Measurements from ENCODE around the gene KIAA0319L. TPM values are rescaled to one million over a fixed set of nuclear protein-coding genes. Genes with fewer than 3 reads are reported as not detected.

The KIAA0319L gene
- total and polyA plus RNA-seq, 2 donors from 2014 or later, result 30.3 to 73.0 TPM

DNA sequence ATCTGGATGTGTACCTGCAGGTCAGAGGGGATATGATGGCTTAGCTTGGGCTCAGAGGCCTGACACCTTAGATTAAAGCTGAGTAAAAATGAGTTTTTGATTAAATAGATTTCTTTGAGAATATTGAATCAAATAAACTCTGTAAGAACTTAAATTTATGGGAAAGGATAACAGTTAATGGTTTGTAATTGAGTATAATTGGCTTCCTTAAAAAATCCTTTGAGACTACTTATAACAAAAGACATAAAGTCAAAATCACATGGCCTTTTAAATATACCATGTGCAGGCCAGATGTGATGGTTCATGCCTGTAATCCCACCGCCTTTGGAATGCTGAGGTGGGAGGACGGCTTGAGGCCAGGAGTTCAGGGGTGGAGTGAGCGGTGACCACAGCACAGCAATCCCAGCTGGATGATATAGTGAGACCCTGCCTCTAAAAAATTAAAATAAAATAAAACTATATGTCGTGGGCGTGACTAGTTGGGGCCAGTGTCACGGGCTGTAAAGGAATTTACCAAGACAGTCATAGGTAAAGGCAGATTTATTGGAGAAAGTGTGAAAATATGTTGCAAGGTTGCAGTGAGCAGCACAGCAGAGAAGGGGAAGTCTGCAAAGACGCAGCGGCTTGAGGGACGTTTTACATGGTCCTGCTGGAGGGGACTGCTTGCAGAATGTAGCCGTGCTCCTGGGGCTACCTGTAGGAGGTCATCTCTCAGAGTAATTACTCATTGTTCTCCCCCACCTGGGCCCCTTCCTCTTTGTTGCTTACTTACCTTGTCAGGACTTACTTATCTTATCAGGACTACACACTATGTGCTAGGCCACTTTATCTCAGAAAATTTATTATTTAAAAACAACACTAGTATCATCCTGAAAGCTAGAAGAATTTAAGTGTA lies 166.4 kb downstream of the KIAA0319L start:
- Histone ChIP-seq H3K9ac (ENCODE audit: low read length in 3 of 3) (no peak overlapping the region), H3K4me1 (ENCODE audit: control insufficient read depth in 2 of 3, insufficient read depth in 2 of 3, low read depth in 1 of 3, low read length in 3 of 3) (no peaks in the 10 kb centered on the region), H3K4me3 (ENCODE audit: low read length in 3 of 3) (no peak overlapping the region), H3K9me3 (ENCODE audit: control insufficient read depth in 2 of 3, insufficient read depth in 1 of 3, low read length in 3 of 3) (no peaks in the 10 kb centered on the region), H3K27ac (ENCODE audit: low read depth in 2 of 2, low read length in 2 of 2) (no peak overlapping the region), H3K27me3 (ENCODE audit: control insufficient read depth, insufficient read depth, low read length) (no peaks in the 10 kb centered on the region), H3K36me3 (ENCODE audit: control insufficient read depth in 2 of 3, insufficient read depth in 3 of 3, low read length in 3 of 3) (peaks cover 6 to 46% (median 19%) of the 10 kb centered on the region in 3 donors)
- FAIRE-seq, result no peak
- TF ChIP-seq, protein P1, sequence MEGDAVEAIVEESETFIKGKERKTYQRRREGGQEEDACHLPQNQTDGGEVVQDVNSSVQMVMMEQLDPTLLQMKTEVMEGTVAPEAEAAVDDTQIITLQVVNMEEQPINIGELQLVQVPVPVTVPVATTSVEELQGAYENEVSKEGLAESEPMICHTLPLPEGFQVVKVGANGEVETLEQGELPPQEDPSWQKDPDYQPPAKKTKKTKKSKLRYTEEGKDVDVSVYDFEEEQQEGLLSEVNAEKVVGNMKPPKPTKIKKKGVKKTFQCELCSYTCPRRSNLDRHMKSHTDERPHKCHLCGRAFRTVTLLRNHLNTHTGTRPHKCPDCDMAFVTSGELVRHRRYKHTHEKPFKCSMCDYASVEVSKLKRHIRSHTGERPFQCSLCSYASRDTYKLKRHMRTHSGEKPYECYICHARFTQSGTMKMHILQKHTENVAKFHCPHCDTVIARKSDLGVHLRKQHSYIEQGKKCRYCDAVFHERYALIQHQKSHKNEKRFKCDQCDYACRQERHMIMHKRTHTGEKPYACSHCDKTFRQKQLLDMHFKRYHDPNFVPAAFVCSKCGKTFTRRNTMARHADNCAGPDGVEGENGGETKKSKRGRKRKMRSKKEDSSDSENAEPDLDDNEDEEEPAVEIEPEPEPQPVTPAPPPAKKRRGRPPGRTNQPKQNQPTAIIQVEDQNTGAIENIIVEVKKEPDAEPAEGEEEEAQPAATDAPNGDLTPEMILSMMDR (IDR thresholded peaks at IDR 0.05; ENCODE audit: borderline replicate concordance, extremely low read depth, insufficient read depth), result no peak
- peak in 2 of 5 donors; percentile 13 to 15 for DNase-seq
- intact Hi-C loops (cut with DNase I), result no loop called here

DNA sequence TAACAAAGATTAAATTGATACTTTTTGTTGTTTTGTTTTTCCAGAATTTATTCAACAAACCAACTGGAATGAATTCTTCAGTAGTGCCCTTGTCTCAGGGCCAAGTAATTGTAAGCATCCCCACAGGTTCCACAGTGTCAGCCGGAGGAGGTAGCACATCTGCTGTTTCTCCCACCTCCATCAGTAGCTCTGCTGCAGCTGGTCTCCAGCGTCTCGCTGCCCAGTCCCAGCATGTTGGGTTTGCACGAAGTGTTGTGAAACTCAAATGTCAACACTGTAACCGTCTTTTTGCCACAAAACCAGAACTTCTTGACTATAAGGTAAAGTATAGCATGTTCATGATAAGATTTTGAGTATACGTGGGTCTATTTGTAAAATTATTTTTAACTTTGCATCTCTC lies 170.2 kb downstream of the KIAA0319L start:
- FAIRE-seq (no peak), DNase-seq (no peak)
- Histone ChIP-seq H3K36me3 (ENCODE audit: control insufficient read depth in 2 of 3, insufficient read depth in 3 of 3, low read length in 3 of 3) (peaks cover 8 to 26% (median 9%) of the 10 kb centered on the region in 3 donors), H3K27me3 (ENCODE audit: control insufficient read depth, insufficient read depth, low read length) (no peaks in the 10 kb centered on the region), H3K4me3 (ENCODE audit: low read length in 3 of 3) (no peak overlapping the region), H3K9ac (ENCODE audit: low read length in 3 of 3) (no peak overlapping the region), H3K9me3 (ENCODE audit: control insufficient read depth in 2 of 3, insufficient read depth in 1 of 3, low read length in 3 of 3) (no peaks in the 10 kb centered on the region), H3K4me1 (ENCODE audit: control insufficient read depth in 2 of 3, insufficient read depth in 2 of 3, low read depth in 1 of 3, low read length in 3 of 3) (no peaks in the 10 kb centered on the region), H3K27ac (ENCODE audit: low read depth in 2 of 2, low read length in 2 of 2) (no peak overlapping the region)
- intact Hi-C loops (cut with DNase I), result no loop called here
- TF ChIP-seq, protein P1 (IDR thresholded peaks at IDR 0.05; ENCODE audit: borderline replicate concordance, extremely low read depth, insufficient read depth), result no peak

DNA sequence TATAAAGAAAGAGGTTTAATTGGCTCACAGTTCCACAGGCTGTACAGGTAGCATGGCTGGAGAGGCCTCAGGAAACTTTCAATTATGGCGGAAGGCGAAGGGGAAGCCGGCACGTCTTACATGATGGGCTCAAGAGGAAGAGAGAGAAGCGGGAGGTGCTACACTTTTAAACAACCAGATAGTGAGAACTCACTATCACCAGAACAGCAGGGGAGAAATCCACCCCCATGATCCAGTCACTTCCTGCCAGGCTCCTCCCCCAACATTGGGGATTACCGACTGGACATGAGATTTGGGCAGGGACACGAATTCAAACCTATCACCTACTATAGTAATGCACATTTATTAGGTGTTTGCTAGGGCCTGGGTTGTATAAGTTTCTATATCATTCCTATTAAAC lies 170.9 kb downstream of the KIAA0319L start:
- no peaks in the 10 kb centered on the region for H3K9me3 ChIP-seq (ENCODE audit: control insufficient read depth in 2 of 3, insufficient read depth in 1 of 3, low read length in 3 of 3)
- H3K27ac ChIP-seq (ENCODE audit: low read depth in 2 of 2, low read length in 2 of 2), result no peak overlapping the region
- TF ChIP-seq, protein P1 (IDR thresholded peaks at IDR 0.05; ENCODE audit: borderline replicate concordance, extremely low read depth, insufficient read depth), result no peak
- peaks cover 9 to 24% (median 10%) of the 10 kb centered on the region in 3 donors for H3K36me3 ChIP-seq (ENCODE audit: control insufficient read depth in 2 of 3, insufficient read depth in 3 of 3, low read length in 3 of 3)
- no peak overlapping the region for H3K9ac ChIP-seq (ENCODE audit: low read length in 3 of 3)
- DNase-seq, result no peak
- H3K4me3 ChIP-seq (ENCODE audit: low read length in 3 of 3), result no peak overlapping the region
- intact Hi-C loops (cut with DNase I), result no loop called here
- no peaks in the 10 kb centered on the region for H3K27me3 ChIP-seq (ENCODE audit: control insufficient read depth, insufficient read depth, low read length)
- H3K4me1 ChIP-seq (ENCODE audit: control insufficient read depth in 2 of 3, insufficient read depth in 2 of 3, low read depth in 1 of 3, low read length in 3 of 3), result no peaks in the 10 kb centered on the region
- no peak for FAIRE-seq

Other genes starting within 250 kb of the KIAA0319L start
- gene NCDN, start 396 bp upstream of the KIAA0319L start, total RNA-seq, result 22.4 TPM
- gene NCDN, start 396 bp upstream of the KIAA0319L start, polyA plus RNA-seq (ENCODE audit: insufficient read depth, low read depth, low replicate concordance), result 14.3 TPM
- 1.0 TPM for gene TFAP2E, start 15.9 kb upstream of the KIAA0319L start, total RNA-seq
- 0.28 TPM for gene TFAP2E, start 15.9 kb upstream of the KIAA0319L start, polyA plus RNA-seq (ENCODE audit: insufficient read depth, low read depth, low replicate concordance)
- gene PSMB2, start 84.1 kb upstream of the KIAA0319L start, total RNA-seq, result 44.1 TPM
- gene PSMB2, start 84.1 kb upstream of the KIAA0319L start, polyA plus RNA-seq (ENCODE audit: insufficient read depth, low read depth, low replicate concordance), result 78.0 TPM
- 7.4 TPM for gene C1orf216, start 161.5 kb upstream of the KIAA0319L start, total RNA-seq
- 6.0 TPM for gene C1orf216, start 161.5 kb upstream of the KIAA0319L start, polyA plus RNA-seq (ENCODE audit: insufficient read depth, low read depth, low replicate concordance)
- gene CLSPN, start 212.6 kb upstream of the KIAA0319L start, total RNA-seq, result 1.1 TPM
- gene CLSPN, start 212.6 kb upstream of the KIAA0319L start, polyA plus RNA-seq (ENCODE audit: insufficient read depth, low read depth, low replicate concordance), result 0.92 TPM

All from kidney (tissue), 14 donors.